Fibroblast of the aortic adventitia (primary cell): ENCODE data around the gene RBM23. TPM values are rescaled to one million over a fixed set of nuclear protein-coding genes. Genes with fewer than 3 reads are reported as not detected.
"Not testable (repeated sequence)": the region's sequence is repeated elsewhere in the genome, so short reads cannot be mapped to it uniquely, and the experiment has no call there.

Source experiments
- DNase-seq: peaks from one replicate; pipeline ENCODE4 v3.0.0-alpha.2; 2010; ENCODE audit warnings: low read depth
- H3K4me3 ChIP-seq: 2 replicates; pipeline ENCODE4 v1.5.1; 2011; ENCODE audit warnings: low read depth, mild to moderate bottlenecking, control low read depth, low read length, moderate library complexity
- CTCF ChIP-seq: IDR thresholded peaks from 2 replicates; pipeline ENCODE4 v1.5.1; 2011; ENCODE audit warnings: mild to moderate bottlenecking, low read length, control low read depth, inconsistent platforms; ENCODE audit not compliant: insufficient read depth
- total RNA-seq: library from RNA; depleted of rRNA; stranded (reverse); fragments of >200 nt; gene quantifications from 2 replicates; pipeline ENCODE4 v1.2.3, GENCODE V29; 2012; ENCODE audit warnings: low replicate concordance

The RBM23 gene
- total RNA-seq, 1 donor, result 101 TPM

- H3K4me3 ChIP-seq, result no peak overlapping the region
- TF ChIP-seq CTCF, result peak; percentile 25
- no peak for DNase-seq
Observed at GRCh38 chr14:22865424-22866405, 53.2 kb downstream of the RBM23 start.

GRCh38 chr14:22864979-22865378, 54.0 kb downstream of the RBM23 start:
- no peak for TF ChIP-seq CTCF
- no peak overlapping the region for H3K4me3 ChIP-seq
- DNase-seq, result no peak

DNA sequence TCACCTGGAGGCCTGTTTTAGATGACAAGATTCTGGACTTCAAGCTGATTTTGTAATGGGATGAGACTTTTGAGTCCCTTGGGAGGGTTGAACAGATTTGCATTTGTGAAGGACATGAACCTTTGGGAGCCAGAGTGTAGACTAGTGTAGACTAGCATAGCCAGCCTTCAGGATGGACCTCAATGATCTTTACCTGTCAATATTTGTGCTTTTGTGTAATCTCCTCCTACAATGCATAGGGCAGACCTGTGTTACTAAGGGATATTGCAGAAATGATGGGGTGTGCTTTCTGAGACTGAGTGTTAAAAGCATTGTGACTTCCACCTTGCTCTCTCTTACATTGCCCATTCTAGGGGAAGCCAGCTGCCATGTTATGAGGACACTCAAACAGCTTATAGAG, 57.3 kb downstream of the RBM23 start:
- no peak for TF ChIP-seq CTCF
- no peak for DNase-seq
- H3K4me3 ChIP-seq, result no peak overlapping the region

GRCh38 chr14:22860377-22860776, 58.6 kb downstream of the RBM23 start:
- H3K4me3 ChIP-seq, DNase-seq: not testable (repeated sequence)

- no peak overlapping the region for H3K4me3 ChIP-seq
- TF ChIP-seq CTCF, result no peak
- DNase-seq, result no peak
Observed at GRCh38 chr14:22856428-22856827, 62.5 kb downstream of the RBM23 start.

DNA sequence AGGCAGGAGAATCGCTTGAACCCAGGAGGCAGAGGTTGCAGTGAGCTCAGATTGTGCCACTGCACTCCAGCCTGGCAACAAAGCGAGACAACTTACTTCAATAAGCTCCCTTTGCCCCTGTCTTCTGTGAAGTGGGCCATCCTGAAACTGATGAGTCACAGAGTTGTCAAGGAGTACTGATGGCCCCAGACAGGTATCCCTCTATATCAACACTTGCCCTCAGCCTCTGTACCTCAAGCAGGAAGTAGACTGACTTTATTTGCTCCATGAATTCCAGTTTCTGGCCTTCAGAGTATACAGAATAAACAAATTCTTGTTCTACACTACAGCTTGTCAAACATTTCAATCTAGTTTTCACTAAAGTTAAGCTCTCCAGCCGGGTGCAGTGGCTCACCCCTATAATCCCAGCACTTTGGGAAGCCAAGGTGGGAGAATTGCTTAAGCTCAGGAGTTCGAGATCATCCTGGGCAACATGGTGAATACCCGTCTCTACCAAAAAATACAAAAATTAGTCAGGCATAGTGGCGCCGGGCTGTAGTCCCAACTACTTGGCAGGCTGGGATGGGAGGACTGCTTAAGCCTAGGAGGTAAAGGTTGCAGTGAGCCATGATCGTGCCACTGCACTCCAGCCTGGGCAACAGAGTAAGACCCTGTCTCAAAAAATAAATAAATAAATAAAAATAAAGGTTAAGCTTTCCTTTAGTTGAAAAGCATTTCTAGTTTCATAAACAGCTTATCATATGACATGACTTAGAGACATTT, 63.8 kb downstream of the RBM23 start:
- no peak for TF ChIP-seq CTCF
- DNase-seq, result no peak

GRCh38 chr14:22854296-22854695, 64.7 kb downstream of the RBM23 start:
- not testable (repeated sequence) for DNase-seq, H3K4me3 ChIP-seq

More for the DNA sequence above, 63.8 kb downstream of the RBM23 start:
- H3K4me3 ChIP-seq, result no peak overlapping the region
